GM12878 (cell line): Measurements from ENCODE around the gene NAE1. TPM values are rescaled to one million over a fixed set of nuclear protein-coding genes. Genes with fewer than 3 reads are reported as not detected.
A peak's percentile ranks its signal among the peaks of the same experiment; 100 is the strongest.

Experiments
- ATAC-seq: fragments of 200-7000 bp; cut with Tn5 transposase; 3 replicates; pipeline ENCODE4 v1.9.1; 2020; ENCODE audit warnings: mild to moderate bottlenecking, moderate library complexity
- BruUV-seq: library from RNA; stranded (reverse); fragments of 400-500 nt; replicated peaks from 2 replicates; lab custom pipeline; 2021; lab: Mats Ljungman, UMichigan
- CTCF ChIA-PET: fragments of 300-600 bp; sonication (Branson Sonifier 250); formaldehyde crosslinking; extraction: SDS; loops from one replicate; lab custom pipeline; 2021; ENCODE audit warnings: inconsistent platforms; lab: Yijun Ruan, JAX
- POLR2A ChIA-PET: fragments of 350-600 bp; formaldehyde crosslinking; extraction: SDS; loops from one replicate; lab custom pipeline; 2021; ENCODE audit warnings: inconsistent platforms; lab: Charles Lee
- RAD21 ChIA-PET: fragments of 300-600 bp; sonication (Branson Sonifier 250); formaldehyde crosslinking; loops from one replicate; lab custom pipeline; 2023; ENCODE audit warnings: antibody characterized with exemption; ENCODE audit not compliant: unreplicated experiment; lab: Charles Lee
- SMC1A ChIA-PET: fragments of 300-600 bp; sonication (Branson Sonifier 250); formaldehyde crosslinking; loops from one replicate; lab custom pipeline; 2023; ENCODE audit not compliant: unreplicated experiment, uncharacterized antibody; lab: Charles Lee
- DNase-seq: peaks from one replicate; pipeline ENCODE4 v3.0.0-alpha.2; 2011; ENCODE audit warnings: low read depth, low spot score
- FAIRE-seq: peaks from 3 replicates; lab custom pipeline; 2011; peaks lifted over from hg19 to GRCh38; lab: Jason Lieb, UNC
- H2AFZ ChIP-seq: 2 replicates; pipeline ENCODE4 v1.6.0; 2011; ENCODE audit warnings: low read depth, low read length, control low read depth; ENCODE audit not compliant: control insufficient read depth
- H3K27ac ChIP-seq: 2 replicates; pipeline ENCODE4 v1.5.1; 2011; ENCODE audit warnings: control low read depth; ENCODE audit not compliant: control insufficient read depth, insufficient read depth
- H3K27me3 ChIP-seq, 2 experiments: replicated peaks in 1 of 2; 2 replicates each; pipeline versions ENCODE4 v1.6.0 to v1.6.1; 2011; ENCODE audit warnings: low read length in 1 of 2; ENCODE audit not compliant: control insufficient read depth in 2 of 2, insufficient read depth in 2 of 2
- H3K36me3 ChIP-seq, 2 experiments: 2 replicates each; pipeline ENCODE4 v1.5.1; 2011; ENCODE audit warnings: low read length in 1 of 2; ENCODE audit not compliant: control insufficient read depth in 2 of 2, insufficient read depth in 2 of 2
- H3K4me1 ChIP-seq: 2 replicates; pipeline ENCODE4 v1.6.1; 2011; ENCODE audit warnings: mild to moderate bottlenecking, low read length, moderate library complexity, mixed read lengths; ENCODE audit not compliant: control insufficient read depth, insufficient read depth
- H3K4me2 ChIP-seq: 2 replicates; pipeline ENCODE4 v1.6.0; 2011; ENCODE audit warnings: control low read depth; ENCODE audit not compliant: control insufficient read depth, insufficient read depth
- H3K4me3 ChIP-seq: fragments of 200-600 bp; sonication (generic); 2 replicates; pipeline ENCODE4 v1.5.1; 2016
- H3K79me2 ChIP-seq: 2 replicates; pipeline ENCODE4 v1.6.0; 2011; ENCODE audit warnings: low read length; ENCODE audit not compliant: control insufficient read depth, insufficient read depth
- H3K9ac ChIP-seq: 2 replicates; pipeline ENCODE4 v1.8.0; 2011; ENCODE audit warnings: low read length, control low read depth, mixed read lengths; ENCODE audit not compliant: control insufficient read depth, insufficient read depth
- H3K9me3 ChIP-seq: replicated peaks from 3 replicates; pipeline ENCODE4 v1.5.1; 2011; ENCODE audit warnings: mild to moderate bottlenecking, low read length; ENCODE audit not compliant: control insufficient read depth, insufficient read depth
- H4K20me1 ChIP-seq: 2 replicates; pipeline ENCODE4 v1.6.0; 2011; ENCODE audit not compliant: control insufficient read depth, insufficient read depth
- BCL11A ChIP-seq: IDR thresholded peaks from 2 replicates; pipeline ENCODE4 v1.6.1; 2011; ENCODE audit warnings: low read depth, low read length
- CBX3 ChIP-seq: fragments of 200-600 bp; sonication (generic); IDR thresholded peaks from 2 replicates; pipeline ENCODE4 v1.6.1; 2016; ENCODE audit warnings: low read depth, borderline replicate concordance
- CHD2 ChIP-seq: IDR thresholded peaks from 2 replicates; pipeline ENCODE4 v1.6.1; 2011; ENCODE audit warnings: low read depth, low read length, improper control_type of control experiment, borderline replicate concordance
- EP300 ChIP-seq, 2 experiments: fragments of 150-350 bp in 1 of 2; IDR thresholded peaks; 2 replicates each; pipeline ENCODE4 v1.6.1; 2011 to 2012; ENCODE audit warnings: low read depth in 2 of 2, low read length in 2 of 2, borderline replicate concordance in 1 of 2, improper control_type of control experiment in 1 of 2, inconsistent platforms in 1 of 2; ENCODE audit not compliant: control insufficient read depth in 1 of 2
- ETV6 ChIP-seq, 2 experiments: fragments of 450-650 bp in 1 of 2; IDR thresholded peaks in 1 of 2; conservative IDR thresholded peaks in 1 of 2; 2 replicates each; pipeline ENCODE4 v1.6.1; 2014; ENCODE audit warnings: antibody characterized with exemption in 1 of 2, borderline replicate concordance in 1 of 2, low read depth in 1 of 2, mild to moderate bottlenecking in 1 of 2, moderate library complexity in 1 of 2
- HDAC2 ChIP-seq: fragments of 200-600 bp; sonication (generic); IDR thresholded peaks from 2 replicates; pipeline ENCODE4 v1.6.1; 2017
- JUNB ChIP-seq: IDR thresholded peaks from 2 replicates; pipeline ENCODE4 v1.6.1; 2016; ENCODE audit warnings: antibody characterized with exemption, mild to moderate bottlenecking
- MTA2 ChIP-seq: fragments of 450-650 bp; IDR thresholded peaks from 2 replicates; pipeline ENCODE4 v1.6.1; 2016; ENCODE audit warnings: low read depth, mild to moderate bottlenecking, moderate library complexity
- MYC ChIP-seq: IDR thresholded peaks from 2 replicates; pipeline ENCODE4 v1.6.1; 2011; ENCODE audit warnings: mild to moderate bottlenecking, low read length, moderate library complexity, inconsistent platforms; ENCODE audit not compliant: insufficient read depth, insufficient replicate concordance, insufficient read length, severe bottlenecking
- POLR2A ChIP-seq: IDR thresholded peaks from 2 replicates; pipeline ENCODE4 v1.6.1; 2011; ENCODE audit warnings: low read depth, mild to moderate bottlenecking, low read length
- RUNX3 ChIP-seq: IDR thresholded peaks from 2 replicates; pipeline ENCODE4 v1.6.1; 2012; ENCODE audit warnings: low read length, inconsistent platforms
- SPI1 ChIP-seq: IDR thresholded peaks from 2 replicates; pipeline ENCODE4 v1.6.1; 2011; ENCODE audit warnings: low read depth, mild to moderate bottlenecking, low read length, moderate library complexity, borderline replicate concordance; ENCODE audit not compliant: insufficient read depth
- WGBS: methylation state at CpG from one replicate; pipeline ENCODE4 v1.1.6; 2016; ENCODE audit warnings: low lambda C conversion rate; ENCODE audit not compliant: insufficient replicate concordance, insufficient coverage; ENCODE audit errors: missing lambda C conversion rate; 5-methylcytosine and 5-hydroxymethylcytosine counted together
- in situ Hi-C: fragments of 300-500 bp; cut with MboI; formaldehyde crosslinking; loops from 9 replicates; pipeline ENCODE4 v1.14.3; 2018; ENCODE audit warnings: mixed read lengths
- intact Hi-C: fragments of 100-400 bp; cut with micrococcal nuclease; formaldehyde crosslinking; loops from one replicate; pipeline ENCODE4 v1.14.2; 2022; ENCODE audit not compliant: unreplicated experiment
- polyA plus RNA-seq, 11 experiments: library from polyadenylated mRNA; depleted of rRNA in 4 of 11; unstranded in 6 of 11; stranded (reverse) in 5 of 11; fragments of >200 nt; fragmentation: Nextera tagmentation in 4 of 11; fragmentation: Illumina TruSeq in 1 of 11; extraction: Ambion mirVana in 4 of 11; extraction: Trizol in 1 of 11; gene quantifications; 1 replicate in 1 of 11; 2 replicates in 10 of 11; pipeline versions ENCODE4 v1.2.1 to v1.2.3, GENCODE V29; 2011 to 2016; ENCODE audit warnings: inconsistent platforms in 2 of 11, missing spikeins in 2 of 11, low read depth in 1 of 11
- total RNA-seq, 4 experiments: library from RNA; depleted of rRNA in 3 of 4; stranded (reverse); fragments of >200 nt in 3 of 4; fragmentation: Illumina TruSeq in 1 of 4; extraction: Trizol in 1 of 4; gene quantifications; 2 replicates each; pipeline versions ENCODE4 v1.2.1 to v1.2.3, GENCODE V29; 2013 to 2021
- TF ChIP-seq, protein P1 (sequence below): IDR thresholded peaks from 2 replicates; pipeline ENCODE4 v1.6.1; 2011; ENCODE audit warnings: low read depth, low read length, improper control_type of control experiment, borderline replicate concordance

Gene NAE1
- total and polyA plus RNA-seq, 10 of the 15 experiments (the other 5 are each of a cell fraction or from before 2014, with no cell fraction given), result 58.7 to 106 (median 78.7) TPM

DNA sequence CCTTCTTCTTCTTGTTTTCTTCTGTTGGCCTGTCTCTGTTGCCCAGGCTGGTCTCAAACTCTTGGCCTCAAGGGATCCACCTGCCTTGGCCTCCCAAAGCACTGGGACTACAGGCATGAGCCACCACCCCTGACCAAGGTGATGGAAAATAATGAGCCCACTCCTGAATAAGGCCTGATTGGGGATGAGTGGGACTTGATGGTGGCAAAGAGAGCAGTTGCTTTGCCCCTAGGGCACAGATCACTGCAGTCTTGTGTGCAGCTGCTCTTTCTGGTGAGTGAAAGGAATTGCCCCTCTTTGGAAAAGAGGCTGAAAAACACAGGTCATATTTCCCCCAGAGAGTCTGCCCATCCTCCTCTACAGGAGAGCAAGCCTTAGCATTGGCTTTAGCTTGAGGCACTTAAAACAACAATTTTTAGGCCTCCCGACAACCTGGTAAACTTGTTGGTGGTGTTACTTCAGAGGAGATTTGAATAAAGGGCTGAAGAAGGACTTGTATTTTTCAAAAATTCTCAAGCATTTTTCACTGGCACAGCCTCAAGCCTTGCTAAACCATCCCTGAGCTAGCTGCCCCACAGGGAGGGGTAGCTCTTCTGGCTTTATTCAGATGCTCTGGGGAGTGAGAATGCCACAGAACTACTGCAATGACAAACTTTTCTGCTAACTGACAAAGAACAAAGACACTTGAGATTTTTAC, 43.5 kb upstream of the NAE1 start:
- in situ Hi-C loops, result no loop called here

DNA sequence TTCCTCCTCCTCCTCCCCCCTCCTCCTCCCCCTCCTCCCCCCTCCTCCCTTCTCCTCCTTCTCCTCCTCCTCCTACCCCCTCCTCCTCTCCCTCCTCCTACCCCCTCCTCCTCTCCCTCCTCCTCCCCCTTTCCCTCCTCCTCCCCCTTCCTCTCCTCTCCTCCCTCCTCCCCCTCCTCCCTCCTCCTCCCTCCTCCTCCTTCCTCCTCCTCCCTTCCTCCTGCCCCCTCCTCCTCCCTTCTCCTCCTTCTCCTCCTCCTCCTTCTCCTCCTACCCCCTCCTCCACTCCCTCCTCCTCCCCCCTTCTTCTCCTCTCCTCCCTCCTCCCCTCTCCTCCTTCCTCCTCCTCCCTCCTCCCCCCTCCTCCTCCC, 42.9 kb upstream of the NAE1 start:
- H3K79me2 ChIP-seq, result no peaks in the 10 kb centered on the region
- ChIA-PET CTCF (interaction anchor here (0.6 to 1.8 kb wide), 23 partner anchors 8 to 467 kb away, joined by 3 to 14 read pairs (median 4); partner anchors contain the start of genes DYNC1LI2 and NAE1), RAD21 (interaction anchor here (0.6 to 2.2 kb wide), 8 partner anchors 19 to 467 kb away, joined by 3 to 7 read pairs (median 3); partner anchors contain the start of gene NAE1), SMC1A (interaction anchor here (1.5 to 1.6 kb wide), 2 partner anchors 8 to 43 kb away, joined by 4 to 5 read pairs; partner anchors contain the start of gene NAE1), POLR2A (interaction anchor here (0.6 kb wide), 1 partner anchor 179 kb away, joined by 4 read pairs; no protein-coding TSS in a partner anchor)
- H3K9me3 ChIP-seq, result no peaks in the 10 kb centered on the region
- no peak for DNase-seq
- no peak overlapping the region for H3K9ac ChIP-seq
- intact Hi-C loops, result loop anchor here (2.0 kb wide), 1 partner anchor 145 kb away; no protein-coding TSS in a partner anchor
- no peak overlapping the region for H3K4me3 ChIP-seq
- no peaks in the 10 kb centered on the region for H3K36me3 ChIP-seq
- FAIRE-seq, result no peak
- H4K20me1 ChIP-seq, result no peaks in the 10 kb centered on the region
- peaks cover 26% of the 10 kb centered on the region for H3K4me1 ChIP-seq
- TF ChIP-seq JUNB (no peak), EP300 (IDR thresholded peaks at IDR 0.05; ENCODE audit: borderline replicate concordance in 1 of 2, control insufficient read depth in 1 of 2, low read depth in 2 of 2, low read length in 2 of 2) (no peak), CBX3 (no peak), POLR2A (no peak), CHD2 (no peak), MYC (no peak), HDAC2 (no peak), SPI1 (no peak), BCL11A (no peak)
- TF ChIP-seq, protein P1, sequence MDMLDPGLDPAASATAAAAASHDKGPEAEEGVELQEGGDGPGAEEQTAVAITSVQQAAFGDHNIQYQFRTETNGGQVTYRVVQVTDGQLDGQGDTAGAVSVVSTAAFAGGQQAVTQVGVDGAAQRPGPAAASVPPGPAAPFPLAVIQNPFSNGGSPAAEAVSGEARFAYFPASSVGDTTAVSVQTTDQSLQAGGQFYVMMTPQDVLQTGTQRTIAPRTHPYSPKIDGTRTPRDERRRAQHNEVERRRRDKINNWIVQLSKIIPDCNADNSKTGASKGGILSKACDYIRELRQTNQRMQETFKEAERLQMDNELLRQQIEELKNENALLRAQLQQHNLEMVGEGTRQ, result no peak
- in situ Hi-C loops, result no loop called here
- H3K4me2 ChIP-seq, result no peak overlapping the region
- H3K27me3 ChIP-seq, result no peaks in the 10 kb centered on the region
- peak overlapping the region; percentile 92 for H2AFZ ChIP-seq
- H3K27ac ChIP-seq, result no peak overlapping the region
- BruUV-seq, result no TSS peak
- ATAC-seq, result no peak

More for the DNA sequence above, 43.5 kb upstream of the NAE1 start:
- intact Hi-C loops, result no loop called here
- no peak overlapping the region for H3K4me2 ChIP-seq
- H3K36me3 ChIP-seq, result no peaks in the 10 kb centered on the region
- ChIA-PET POLR2A (interaction anchor here (0.5 to 0.6 kb wide), 3 partner anchors 148 to 754 kb away, joined by 3 to 5 read pairs (median 4); no protein-coding TSS in a partner anchor), CTCF (interaction anchor here (0.6 to 2.1 kb wide), 9 partner anchors 8 to 267 kb away, joined by 3 to 13 read pairs (median 3); partner anchors contain the start of genes DYNC1LI2 and NAE1), SMC1A (interaction anchor here (0.9 to 1.1 kb wide), 2 partner anchors 16 to 44 kb away, joined by 4 read pairs; partner anchors contain the start of gene NAE1), RAD21 (interaction anchor here (0.6 to 2.0 kb wide), 5 partner anchors 8 to 144 kb away, joined by 3 to 7 read pairs (median 4); partner anchors contain the start of gene NAE1)
- FAIRE-seq (peak; percentile 73), ATAC-seq (peak; percentile 24), DNase-seq (no peak)
- no peak overlapping the region for H3K9ac ChIP-seq
- WGBS, result 0% methylated on average over 1 of the region's 1 CpG
- no peak overlapping the region for H3K4me3 ChIP-seq
- 0 out of 2 replicates have a peak, but pooled peaks have one; percentile 10 for TF ChIP-seq RUNX3
- TF ChIP-seq ETV6 (conservative IDR thresholded peaks at IDR 0.05 in 1 of 2, IDR thresholded peaks at IDR 0.05 in 1 of 2; ENCODE audit: borderline replicate concordance in 1 of 2, low read depth in 1 of 2), result no peak
- no peak for TF ChIP-seq MTA2
- peaks cover 27% of the 10 kb centered on the region for H3K4me1 ChIP-seq
- H2AFZ ChIP-seq, result no peak overlapping the region
- H3K27me3 ChIP-seq, result no peaks in the 10 kb centered on the region
- no peaks in the 10 kb centered on the region for H3K9me3 ChIP-seq
- H3K27ac ChIP-seq, result peak overlapping the region; percentile 39; the same call in 1 of the 2 replicates
- no TSS peak for BruUV-seq
- no peaks in the 10 kb centered on the region for H4K20me1 ChIP-seq
- no peaks in the 10 kb centered on the region for H3K79me2 ChIP-seq
